ENCODE measurements around the gene FAM177B. TPM values are rescaled to one million over a fixed set of nuclear protein-coding genes. Genes with fewer than 3 reads are reported as not detected.

FAM177B gene
- polyA plus RNA-seq (ENCODE audit: insufficient read length in 10 of 10) = under 1 TPM in 8 of 10 donors, not detected in 2; 0.12 to 0.62 (median 0.25) TPM
- long read RNA-seq, donor 1 = 0 reads
- long read RNA-seq, donor 2 = 0 reads
- long read RNA-seq, donor 3 = 0 reads
- long read RNA-seq, donor 4 = 0 reads
- long read RNA-seq, donor 5 = 0 reads
- long read RNA-seq, donor 6 = 0 reads
- long read RNA-seq, donor 7 = 0 reads
- long read RNA-seq, donor 8 = 0 reads
- long read RNA-seq, donor 9 = 0 reads

GRCh38 chr1:222736972-222737371 lies at the start of gene FAM177B:
TSS of gene FAM177B (plus strand) at chr1:222737202. CDS start at chr1:222746546, 9,344 bp downstream.
- DNase-seq = no peak

- DNase-seq = no peak
Measured at GRCh38 chr1:222691016-222691415, 46.0 kb upstream of the FAM177B start.

DNA sequence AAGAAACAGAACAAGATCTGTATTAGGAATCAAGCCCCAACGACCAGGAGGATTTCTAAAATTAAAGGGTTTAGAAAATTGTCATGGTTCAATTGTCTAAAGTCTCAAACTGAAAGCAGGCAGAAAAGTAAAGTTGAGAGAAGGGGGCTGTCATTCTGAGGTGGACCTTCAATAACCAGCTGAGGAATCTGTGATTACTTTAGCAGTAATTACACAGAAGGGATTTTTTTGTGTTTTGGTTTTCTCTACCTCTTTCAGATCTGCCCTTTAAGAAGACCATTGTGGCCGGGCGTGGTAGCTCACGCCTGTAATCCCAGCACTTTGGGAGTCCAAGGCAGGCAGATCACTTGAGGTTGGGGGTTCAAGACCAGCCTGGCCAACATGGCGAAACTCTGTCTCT lies 42.1 kb upstream of the FAM177B start:
- no peak for DNase-seq

DNA sequence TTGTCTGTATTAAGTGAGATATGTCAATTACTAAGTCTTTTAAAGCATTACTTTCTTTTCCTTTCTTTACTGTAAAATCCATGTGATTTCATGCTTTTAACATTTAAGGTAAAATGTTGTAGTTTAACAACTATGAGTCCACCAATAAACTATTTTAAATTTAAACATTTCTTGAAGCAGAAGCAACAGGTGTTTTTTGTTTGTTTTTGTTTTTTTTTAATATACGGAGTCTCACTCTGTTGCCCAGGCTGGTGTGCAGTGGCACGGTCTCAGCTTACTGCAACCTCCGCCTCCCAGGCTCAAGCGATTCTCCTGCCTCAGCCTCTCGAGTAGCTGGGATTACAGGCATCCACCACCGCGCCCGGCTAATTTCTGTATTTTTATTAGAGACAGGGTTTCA lies 40.3 kb upstream of the FAM177B start:
- DNase-seq = no peak

GRCh38 chr1:222697203-222697602 lies 39.8 kb upstream of the FAM177B start:
- DNase-seq = no peak

- peak in 2 of 3 donors; percentile 9 to 15 for DNase-seq
Measured at GRCh38 chr1:222697826-222698225, 39.2 kb upstream of the FAM177B start.

- no peak for DNase-seq
Measured at GRCh38 chr1:222702210-222702609, 34.8 kb upstream of the FAM177B start.

DNA sequence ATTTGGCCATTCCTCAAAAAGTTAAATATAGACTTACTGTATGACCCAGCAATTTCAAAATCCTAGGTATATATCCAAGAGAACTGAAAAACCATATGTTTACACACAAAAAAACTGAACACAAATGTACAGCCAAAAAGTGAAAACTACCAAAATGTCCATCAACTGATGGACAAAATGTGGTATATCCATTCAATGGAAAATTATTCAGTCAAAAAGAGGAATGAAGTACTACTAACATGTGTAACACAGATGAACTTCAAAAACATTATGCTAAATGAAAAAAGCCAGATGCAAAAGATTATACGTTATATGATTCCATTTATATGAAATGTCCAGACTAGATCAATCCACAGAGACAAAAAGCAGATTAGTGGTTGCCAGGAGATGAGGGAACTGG lies 32.7 kb upstream of the FAM177B start:
- no peak for DNase-seq

DNA sequence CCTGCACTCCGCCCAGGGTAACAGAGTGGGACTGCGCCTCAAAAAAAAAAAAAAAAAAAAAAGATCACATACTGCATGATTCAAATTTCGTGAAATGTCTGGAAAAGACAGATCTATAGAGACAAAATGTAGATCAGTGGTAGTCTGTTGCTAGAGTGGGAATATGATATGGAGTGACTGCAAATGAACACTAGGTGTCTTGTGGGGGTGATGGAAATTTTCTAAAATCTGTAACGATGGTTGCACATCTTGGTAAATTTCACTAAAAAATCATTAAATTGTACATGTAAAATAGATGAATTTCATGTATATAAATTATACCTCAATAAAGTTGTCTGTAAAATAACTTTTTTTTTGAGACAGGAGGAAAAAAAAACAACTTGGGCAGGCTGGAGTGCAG lies 30.2 kb upstream of the FAM177B start:
- DNase-seq = no peak

DNA sequence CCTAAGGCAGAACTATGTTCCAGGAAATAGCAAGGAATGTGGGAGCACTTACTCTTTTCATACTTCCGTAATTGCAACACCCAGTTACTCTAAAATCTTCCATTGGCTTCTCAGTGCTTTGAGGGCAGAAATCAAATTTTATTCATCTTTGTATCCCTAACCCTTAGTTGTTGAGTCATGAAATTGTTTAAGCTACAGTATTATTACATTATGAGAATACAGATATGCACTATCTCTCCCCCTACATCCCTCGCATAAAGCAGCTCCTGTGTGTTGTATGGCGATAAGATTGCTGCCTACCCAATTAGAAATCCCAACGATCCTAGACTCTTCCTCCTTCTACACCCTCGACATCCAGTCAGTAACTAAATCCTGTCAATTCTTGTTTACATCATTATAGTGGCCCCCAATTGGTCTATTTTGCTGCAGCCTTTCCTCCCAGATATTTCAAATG lies 27.3 kb upstream of the FAM177B start:
- no peak for DNase-seq

DNA sequence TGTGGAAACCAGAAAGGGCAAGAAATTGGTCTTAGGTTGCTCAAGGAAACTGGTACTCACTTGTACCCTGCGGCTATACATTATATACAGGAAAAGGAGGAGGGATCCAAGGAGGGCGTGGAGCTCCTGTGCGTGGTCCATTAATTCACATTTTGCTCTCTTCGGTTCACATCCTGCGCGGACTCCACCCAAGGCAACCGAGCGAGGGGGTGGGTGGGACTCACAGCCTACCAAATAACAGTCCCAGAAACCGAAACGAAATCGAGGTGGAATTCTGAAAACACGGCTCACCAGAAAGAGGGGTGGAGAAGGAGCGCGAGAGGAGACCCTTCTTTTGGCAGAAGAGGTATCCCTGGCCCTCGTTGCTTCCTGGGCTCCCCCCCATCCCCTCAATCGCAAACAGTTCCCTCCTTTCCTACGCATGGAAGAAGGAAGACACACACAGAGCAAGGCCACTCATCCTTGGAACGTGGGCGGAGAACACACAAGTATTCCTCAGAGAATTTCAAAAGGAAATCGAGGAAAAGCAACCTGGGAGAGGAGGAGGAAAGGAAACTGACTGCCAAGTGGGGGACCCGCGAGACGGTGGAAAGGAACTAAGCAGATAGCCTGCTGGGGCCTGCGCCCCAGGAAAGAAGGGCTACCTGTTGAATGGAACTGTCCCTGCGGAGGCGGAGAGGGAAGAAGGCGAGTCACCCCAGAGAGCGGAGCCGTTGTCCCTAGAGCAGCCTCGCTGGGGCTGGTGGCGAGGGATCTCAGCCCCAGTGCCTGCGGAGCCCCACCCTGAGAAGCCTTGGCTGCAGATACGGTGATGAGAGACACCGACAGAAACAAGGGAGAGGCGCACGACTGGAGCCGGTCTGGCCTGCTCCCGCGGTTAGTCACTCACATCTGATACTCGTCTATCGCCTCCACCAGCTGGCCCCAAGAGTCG lies 25.4 kb upstream of the FAM177B start:
- peak; percentile 38 to 83 (median 58) for DNase-seq

- peak; percentile 91 to 97 (median 93) for DNase-seq
Measured at GRCh38 chr1:222712253-222713090, 24.5 kb upstream of the FAM177B start, which contains the start of the genes AIDA and BROX. TSS of gene AIDA (minus strand) at chr1:222712491. CDS start at chr1:222712317, 174 bp downstream. TSS of gene BROX (plus strand) at chr1:222712564. CDS start at chr1:222715700, 3,136 bp downstream.

DNA sequence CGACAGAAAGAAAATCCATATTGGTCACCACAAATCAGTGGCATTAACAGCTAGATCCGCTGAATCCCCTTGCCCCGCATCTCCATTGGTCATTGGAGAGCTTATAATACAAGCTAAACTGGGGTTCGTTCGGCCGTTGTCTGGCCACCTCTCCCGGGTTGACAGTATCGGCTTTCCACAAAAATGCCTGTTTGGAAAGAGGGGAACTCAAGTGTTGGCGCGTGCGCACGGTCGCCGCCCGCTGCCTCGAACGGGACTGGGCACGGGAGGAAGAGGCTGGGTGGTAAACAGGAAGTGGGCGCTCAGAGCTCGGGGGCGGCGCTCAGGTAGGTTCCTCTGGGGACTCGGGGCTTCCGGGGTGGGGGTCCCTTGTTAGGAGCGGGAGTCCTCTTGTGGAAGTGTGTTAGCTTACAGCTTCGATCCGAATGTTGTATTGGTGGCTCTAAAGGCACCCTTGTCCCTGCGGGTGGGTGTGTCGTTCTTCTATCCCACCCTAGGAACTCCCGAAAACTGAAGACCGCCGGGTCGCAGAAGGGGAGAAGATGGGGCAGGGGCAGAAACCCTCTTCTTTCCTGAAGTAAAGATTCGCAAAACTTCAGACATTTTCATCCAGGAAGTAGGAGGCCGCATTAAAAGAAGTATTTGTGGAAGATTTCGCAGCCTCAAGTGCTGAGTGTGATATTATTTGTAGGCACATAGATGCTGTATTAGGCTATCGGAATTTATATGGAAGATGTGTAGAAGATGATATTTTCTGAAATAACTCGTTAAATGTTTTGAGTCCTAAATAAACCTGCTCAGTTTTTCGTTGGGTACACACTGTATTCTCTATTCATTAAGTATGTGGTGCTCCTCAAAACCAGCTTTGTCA lies 23.7 kb upstream of the FAM177B start:
- peak; percentile 95 to 98 (median 96) for DNase-seq

DNA sequence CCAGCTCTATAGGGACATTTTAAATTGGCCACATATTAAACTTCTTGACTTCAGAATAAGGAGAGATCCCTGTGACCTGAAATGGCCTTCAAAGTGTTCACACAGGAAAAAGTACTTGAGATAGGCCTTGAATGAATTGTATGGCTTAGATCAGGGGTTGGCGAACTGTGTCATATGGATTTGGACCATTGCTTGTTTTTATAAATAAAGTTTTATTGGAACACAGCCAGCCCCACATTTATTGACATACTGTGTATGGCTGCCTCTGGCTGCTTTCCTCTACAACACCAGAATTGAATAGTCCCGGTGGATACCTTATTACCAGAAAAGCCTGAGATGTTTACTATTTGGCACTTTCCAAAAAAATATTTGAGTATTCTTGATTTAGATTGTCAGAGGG lies 20.6 kb upstream of the FAM177B start:
- no peak for DNase-seq

DNA sequence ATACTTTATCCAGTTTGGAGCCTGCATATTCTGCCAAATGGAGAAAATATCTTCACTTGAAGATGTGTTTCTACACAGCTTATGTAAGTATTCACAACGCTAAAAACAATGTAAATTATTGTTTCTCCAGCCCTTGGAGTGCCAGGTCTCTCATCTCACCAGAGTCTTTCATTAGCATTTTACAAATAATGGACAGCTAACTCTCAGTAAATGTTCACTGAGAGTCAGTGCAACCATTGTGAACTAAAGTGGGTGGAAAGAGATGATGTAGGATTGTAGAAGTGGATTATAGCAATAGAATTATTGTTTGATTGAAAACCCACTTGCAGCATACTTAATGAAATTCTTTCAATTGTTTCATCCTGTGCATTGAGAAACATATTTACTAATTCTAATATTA lies 8.3 kb upstream of the FAM177B start:
- DNase-seq = no peak

GRCh38 chr1:222730866-222731265 lies 6.1 kb upstream of the FAM177B start:
- no peak for DNase-seq

- DNase-seq = no peak
Measured at GRCh38 chr1:222732216-222733159, 4.5 kb upstream of the FAM177B start.

- DNase-seq = no peak
Measured at GRCh38 chr1:222734740-222735139, 2.3 kb upstream of the FAM177B start.

DNA sequence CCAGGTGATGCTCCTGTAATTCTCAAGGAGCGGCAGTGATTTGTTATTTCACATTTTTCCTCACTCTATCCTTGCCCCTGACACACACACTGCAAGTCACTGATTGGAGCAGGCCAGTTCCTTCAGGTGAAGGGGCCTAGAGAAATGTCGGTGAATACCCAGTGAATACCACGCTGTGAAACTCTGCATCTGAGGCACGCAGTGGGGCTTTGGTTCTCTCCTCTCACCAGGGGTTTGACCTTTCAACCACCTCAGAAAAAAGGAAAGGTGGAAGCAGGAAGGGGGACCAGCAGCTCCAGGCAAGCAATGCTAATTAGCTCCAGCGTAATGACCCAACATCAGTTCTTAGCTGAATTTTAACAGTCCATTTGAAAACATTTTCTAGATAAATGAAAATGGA lies 532 bp upstream of the FAM177B start:
- DNase-seq = no peak

GRCh38 chr1:222739465-222739864 lies 2.5 kb downstream of the FAM177B start:
- DNase-seq = no peak

Measured in muscle of back (tissue), 13 donors.